Measurements from ENCODE around the gene SNX3.

SNX3 gene

GRCh38 chr6:108193835-108194234 is 67.0 kb downstream of the SNX3 start:
- Histone ChIP-seq H3K4me3 (ENCODE audit: low read length) (no peak overlapping the region), H3K9ac (ENCODE audit: low read length) (no peak overlapping the region), H3K27me3 (ENCODE audit: control insufficient read depth, insufficient read depth, low read length) (no peaks in the 10 kb centered on the region), H3K4me1 (ENCODE audit: control insufficient read depth, insufficient read depth, low read length) (no peaks in the 10 kb centered on the region), H3K36me3 (ENCODE audit: control insufficient read depth, insufficient read depth, low read length) (no peaks in the 10 kb centered on the region), H3K27ac (ENCODE audit: low read depth, low read length) (no peak overlapping the region)

DNA sequence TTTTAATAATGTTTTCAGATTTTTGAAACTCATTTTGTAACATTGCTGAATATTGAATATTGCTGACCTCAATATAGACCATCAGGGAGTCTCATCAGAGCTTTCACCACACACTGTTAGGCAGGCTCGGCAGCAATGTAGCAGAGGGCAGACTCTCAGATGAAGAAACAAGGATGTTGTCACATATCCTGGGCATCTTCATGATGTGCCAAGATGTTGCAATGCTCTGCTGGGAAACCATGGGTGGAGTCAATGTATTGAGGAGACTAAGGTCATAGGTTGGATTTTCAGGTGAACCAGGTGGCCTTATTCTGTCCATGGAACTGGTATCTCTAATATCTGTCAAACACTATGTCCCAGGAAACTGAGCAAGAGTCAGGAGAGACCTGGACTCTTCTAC is 67.7 kb downstream of the SNX3 start:
- no peak overlapping the region for H3K27ac ChIP-seq (ENCODE audit: low read depth, low read length)

DNA sequence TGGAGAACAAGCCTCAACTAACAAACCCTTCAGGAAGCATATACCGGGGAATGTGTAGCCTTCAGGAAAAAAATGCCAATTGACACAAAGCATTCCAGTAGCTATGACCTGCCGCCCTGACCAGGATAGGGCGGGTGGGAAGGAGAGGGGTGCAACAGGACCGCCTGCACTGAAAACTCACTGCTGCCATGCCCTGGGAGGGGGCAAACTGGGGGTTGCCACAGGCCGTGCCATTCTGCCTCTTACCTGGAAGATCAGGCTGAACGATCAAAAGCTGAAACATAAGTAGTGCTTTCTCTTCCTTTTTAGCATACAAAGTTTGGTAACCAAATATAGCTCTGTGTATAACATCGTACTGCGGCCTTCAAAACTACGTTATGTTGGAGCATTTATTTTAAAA is 73.3 kb downstream of the SNX3 start:
- Histone ChIP-seq H3K36me3 (ENCODE audit: control insufficient read depth, insufficient read depth, low read length) (no peaks in the 10 kb centered on the region), H3K4me3 (ENCODE audit: low read length) (no peak overlapping the region), H3K9ac (ENCODE audit: low read length) (no peak overlapping the region), H3K4me1 (ENCODE audit: control insufficient read depth, insufficient read depth, low read length) (no peaks in the 10 kb centered on the region), H3K27ac (ENCODE audit: low read depth, low read length) (no peak overlapping the region), H3K27me3 (ENCODE audit: control insufficient read depth, insufficient read depth, low read length) (no peaks in the 10 kb centered on the region)

More for the DNA sequence above, 67.7 kb downstream of the SNX3 start:
- no peaks in the 10 kb centered on the region for H3K27me3 ChIP-seq (ENCODE audit: control insufficient read depth, insufficient read depth, low read length)
- no peak overlapping the region for H3K4me3 ChIP-seq (ENCODE audit: low read length)
- H3K36me3 ChIP-seq (ENCODE audit: control insufficient read depth, insufficient read depth, low read length) = no peaks in the 10 kb centered on the region
- no peak overlapping the region for H3K9ac ChIP-seq (ENCODE audit: low read length)
- H3K4me1 ChIP-seq (ENCODE audit: control insufficient read depth, insufficient read depth, low read length) = no peaks in the 10 kb centered on the region

- H3K27me3 ChIP-seq (ENCODE audit: control insufficient read depth, insufficient read depth, low read length) = no peaks in the 10 kb centered on the region
- no peak overlapping the region for H3K9ac ChIP-seq (ENCODE audit: low read length)
Measured at GRCh38 chr6:108186226-108186625, 74.6 kb downstream of the SNX3 start.

GRCh38 chr6:108180776-108181175 is 80.1 kb downstream of the SNX3 start:
- no peaks in the 10 kb centered on the region for H3K36me3 ChIP-seq (ENCODE audit: control insufficient read depth, insufficient read depth, low read length)
- no peak overlapping the region for H3K4me3 ChIP-seq (ENCODE audit: low read length)
- H3K27ac ChIP-seq (ENCODE audit: low read depth, low read length) = no peak overlapping the region
- no peaks in the 10 kb centered on the region for H3K4me1 ChIP-seq (ENCODE audit: control insufficient read depth, insufficient read depth, low read length)
- no peak overlapping the region for H3K9ac ChIP-seq (ENCODE audit: low read length)
- peaks cover 18% of the 10 kb centered on the region for H3K27me3 ChIP-seq (ENCODE audit: control insufficient read depth, insufficient read depth, low read length)

More at GRCh38 chr6:108186226-108186625, 74.6 kb downstream of the SNX3 start:
- Histone ChIP-seq H3K27ac (ENCODE audit: low read depth, low read length) (no peak overlapping the region), H3K36me3 (ENCODE audit: control insufficient read depth, insufficient read depth, low read length) (no peaks in the 10 kb centered on the region), H3K4me3 (ENCODE audit: low read length) (no peak overlapping the region), H3K4me1 (ENCODE audit: control insufficient read depth, insufficient read depth, low read length) (no peaks in the 10 kb centered on the region)

DNA sequence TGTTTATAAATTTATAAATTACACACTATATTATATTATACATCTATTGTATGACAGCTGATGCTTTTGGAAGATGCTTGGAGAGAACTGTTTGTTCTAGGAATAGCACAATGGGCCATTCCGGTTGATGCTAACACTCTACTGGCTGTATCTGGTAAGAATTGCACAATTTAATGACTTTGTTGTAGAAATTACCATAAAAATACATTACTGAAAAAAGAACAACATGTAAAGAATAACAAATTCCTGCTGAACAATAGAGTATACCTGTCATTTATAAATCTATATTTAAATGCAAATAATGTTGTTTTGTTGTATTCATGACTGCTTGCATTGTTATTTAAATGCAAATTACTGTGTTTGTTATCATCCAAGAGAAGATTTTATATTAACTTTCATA is 80.6 kb downstream of the SNX3 start:
- no peak overlapping the region for H3K27ac ChIP-seq (ENCODE audit: low read depth, low read length)
- no peak overlapping the region for H3K9ac ChIP-seq (ENCODE audit: low read length)
- H3K36me3 ChIP-seq (ENCODE audit: control insufficient read depth, insufficient read depth, low read length) = no peaks in the 10 kb centered on the region
- no peaks in the 10 kb centered on the region for H3K4me1 ChIP-seq (ENCODE audit: control insufficient read depth, insufficient read depth, low read length)
- no peak overlapping the region for H3K4me3 ChIP-seq (ENCODE audit: low read length)
- peaks cover 23% of the 10 kb centered on the region for H3K27me3 ChIP-seq (ENCODE audit: control insufficient read depth, insufficient read depth, low read length)

DNA sequence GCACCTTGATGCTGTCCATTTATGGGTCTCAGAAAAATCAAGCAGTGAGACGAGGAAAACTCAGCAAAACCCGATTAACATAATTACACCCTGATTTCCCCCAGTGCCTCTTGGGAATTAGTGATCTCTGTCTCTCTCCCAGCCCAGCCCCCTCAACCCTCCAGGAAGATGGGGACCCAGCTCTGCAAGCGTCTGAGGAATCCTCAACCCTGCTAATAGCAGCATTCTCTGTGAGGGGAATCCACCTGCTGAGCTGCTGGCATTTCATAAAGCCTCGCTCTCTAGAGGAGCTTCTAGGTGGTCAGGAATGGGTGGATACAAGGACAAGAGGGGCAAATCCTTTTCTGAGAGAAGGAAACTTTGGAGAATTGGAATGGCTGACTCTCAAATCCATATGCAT is 81.1 kb downstream of the SNX3 start:
- no peak overlapping the region for H3K27ac ChIP-seq (ENCODE audit: low read depth, low read length)
- H3K4me3 ChIP-seq (ENCODE audit: low read length) = no peak overlapping the region
- no peaks in the 10 kb centered on the region for H3K36me3 ChIP-seq (ENCODE audit: control insufficient read depth, insufficient read depth, low read length)
- H3K4me1 ChIP-seq (ENCODE audit: control insufficient read depth, insufficient read depth, low read length) = no peaks in the 10 kb centered on the region
- no peak overlapping the region for H3K9ac ChIP-seq (ENCODE audit: low read length)
- H3K27me3 ChIP-seq (ENCODE audit: control insufficient read depth, insufficient read depth, low read length) = peaks cover 28% of the 10 kb centered on the region

DNA sequence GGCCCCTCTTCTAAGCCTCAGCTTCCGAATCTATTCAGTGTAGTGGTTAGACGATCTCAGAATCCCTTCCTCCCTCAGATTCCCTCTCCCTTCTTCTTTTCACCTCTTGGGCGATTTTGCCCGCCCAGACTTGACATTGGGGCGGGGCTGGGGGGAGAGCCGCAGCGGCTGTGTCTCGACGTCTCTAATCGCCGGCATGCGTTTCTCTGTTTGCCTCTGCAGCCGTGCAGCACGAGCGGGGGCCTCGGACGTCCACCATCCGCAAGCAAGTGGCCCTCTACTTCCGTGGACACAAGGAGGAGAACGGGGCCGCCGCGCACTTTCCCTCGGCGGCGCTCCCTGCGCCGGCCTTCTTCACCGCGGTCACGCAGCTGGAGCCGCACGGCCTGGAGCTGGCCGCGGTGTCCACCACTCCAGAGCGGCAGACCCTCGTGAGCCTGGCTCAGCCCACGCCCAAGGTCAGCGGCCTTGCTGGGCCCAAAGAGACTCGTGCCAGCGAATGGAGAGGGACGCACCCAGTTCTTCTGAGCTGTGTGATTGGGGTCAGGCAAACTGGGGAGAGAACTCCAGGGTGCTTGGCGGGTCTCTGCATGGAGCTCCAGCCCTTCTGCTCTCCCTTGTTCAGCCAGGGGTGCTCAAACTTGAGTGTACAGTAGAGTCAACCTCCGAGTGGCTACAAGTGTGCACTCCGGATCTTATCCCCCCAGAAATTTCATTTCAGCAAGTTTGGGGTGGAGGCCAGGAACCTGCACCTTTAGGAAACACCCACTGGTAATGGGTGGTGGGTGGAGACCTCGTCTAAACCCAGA is 84.4 kb downstream of the SNX3 start:
- H3K9ac ChIP-seq (ENCODE audit: low read length) = no peak overlapping the region
- no peaks in the 10 kb centered on the region for H3K36me3 ChIP-seq (ENCODE audit: control insufficient read depth, insufficient read depth, low read length)
- H3K4me3 ChIP-seq (ENCODE audit: low read length) = no peak overlapping the region
- H3K27ac ChIP-seq (ENCODE audit: low read depth, low read length) = no peak overlapping the region
- H3K27me3 ChIP-seq (ENCODE audit: control insufficient read depth, insufficient read depth, low read length) = peaks cover 42% of the 10 kb centered on the region
- no peaks in the 10 kb centered on the region for H3K4me1 ChIP-seq (ENCODE audit: control insufficient read depth, insufficient read depth, low read length)

DNA sequence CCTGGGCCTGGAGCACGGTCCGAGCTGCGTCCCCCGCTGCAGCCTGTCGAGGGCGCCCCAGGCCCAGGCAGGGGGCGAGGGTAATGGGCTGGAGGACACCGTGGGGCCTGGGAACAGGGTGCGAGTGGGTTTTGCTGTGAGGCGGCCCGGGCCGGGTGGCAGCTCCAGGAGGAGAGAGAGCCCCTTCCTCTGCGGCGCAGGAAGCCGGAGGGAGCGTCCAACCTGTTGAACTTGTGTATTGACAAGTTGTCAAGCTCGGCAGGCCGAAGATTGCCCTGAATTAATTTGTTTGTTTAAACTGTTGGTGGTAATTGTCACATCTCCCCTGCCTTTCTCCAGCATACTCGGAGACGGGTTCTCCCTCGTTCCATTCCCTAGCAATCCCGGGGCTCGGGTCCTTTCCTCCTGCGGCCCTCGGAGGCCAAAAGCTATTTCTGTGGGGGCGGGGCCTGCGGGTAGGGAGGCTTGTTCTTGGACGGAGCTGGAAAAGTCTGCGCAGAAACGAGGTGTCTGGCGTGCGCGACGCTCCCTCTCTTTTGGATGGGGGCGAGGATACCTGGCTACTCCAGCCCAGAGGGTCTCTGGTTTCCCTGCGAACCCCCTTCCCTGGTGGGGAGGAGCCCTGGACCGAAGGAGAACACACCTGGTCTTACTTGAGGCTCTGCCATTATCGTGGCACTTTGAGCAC is 85.1 kb downstream of the SNX3 start:
- Histone ChIP-seq H3K27ac (ENCODE audit: low read depth, low read length) (no peak overlapping the region), H3K4me3 (ENCODE audit: low read length) (peak overlapping the region; percentile 5), H3K27me3 (ENCODE audit: control insufficient read depth, insufficient read depth, low read length) (peaks cover 49% of the 10 kb centered on the region), H3K4me1 (ENCODE audit: control insufficient read depth, insufficient read depth, low read length) (no peaks in the 10 kb centered on the region), H3K36me3 (ENCODE audit: control insufficient read depth, insufficient read depth, low read length) (no peaks in the 10 kb centered on the region), H3K9ac (ENCODE audit: low read length) (no peak overlapping the region)

DNA sequence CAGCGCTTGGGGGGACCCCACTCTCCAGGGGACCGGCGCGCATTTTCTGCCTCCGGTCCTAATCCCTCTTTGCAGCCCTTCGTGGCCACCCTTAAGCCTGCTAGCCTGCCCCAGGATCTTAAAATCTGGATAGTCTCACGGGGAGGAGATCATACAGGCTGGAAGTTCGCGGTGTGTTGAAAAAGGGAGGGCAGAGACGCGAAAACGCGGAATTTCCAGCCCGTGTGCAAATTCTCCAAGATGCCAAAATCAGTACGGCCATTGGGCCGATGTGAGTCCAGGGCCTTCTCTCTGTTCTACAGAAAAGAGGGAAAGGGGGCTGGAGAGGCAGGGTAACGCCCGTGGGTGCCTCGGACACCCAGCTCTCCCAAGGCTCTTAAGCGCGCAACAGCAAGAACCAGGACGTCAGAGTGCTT is 85.7 kb downstream of the SNX3 start:
- H3K36me3 ChIP-seq (ENCODE audit: control insufficient read depth, insufficient read depth, low read length) = no peaks in the 10 kb centered on the region
- no peak overlapping the region for H3K27ac ChIP-seq (ENCODE audit: low read depth, low read length)
- H3K27me3 ChIP-seq (ENCODE audit: control insufficient read depth, insufficient read depth, low read length) = peaks cover 53% of the 10 kb centered on the region
- peak overlapping the region; percentile 5 for H3K4me3 ChIP-seq (ENCODE audit: low read length)
- no peak overlapping the region for H3K9ac ChIP-seq (ENCODE audit: low read length)
- H3K4me1 ChIP-seq (ENCODE audit: control insufficient read depth, insufficient read depth, low read length) = no peaks in the 10 kb centered on the region

- Histone ChIP-seq H3K9ac (ENCODE audit: low read length) (no peak overlapping the region), H3K27ac (ENCODE audit: low read depth, low read length) (no peak overlapping the region), H3K27me3 (ENCODE audit: control insufficient read depth, insufficient read depth, low read length) (peaks cover 55% of the 10 kb centered on the region), H3K36me3 (ENCODE audit: control insufficient read depth, insufficient read depth, low read length) (no peaks in the 10 kb centered on the region), H3K4me1 (ENCODE audit: control insufficient read depth, insufficient read depth, low read length) (no peaks in the 10 kb centered on the region), H3K4me3 (ENCODE audit: low read length) (no peak overlapping the region)
Measured at GRCh38 chr6:108174371-108175175, 86.3 kb downstream of the SNX3 start.

GRCh38 chr6:108171918-108172516 is 88.8 kb downstream of the SNX3 start:
- Histone ChIP-seq H3K27ac (ENCODE audit: low read depth, low read length) (no peak overlapping the region), H3K27me3 (ENCODE audit: control insufficient read depth, insufficient read depth, low read length) (peaks cover 73% of the 10 kb centered on the region), H3K36me3 (ENCODE audit: control insufficient read depth, insufficient read depth, low read length) (no peaks in the 10 kb centered on the region), H3K9ac (ENCODE audit: low read length) (no peak overlapping the region), H3K4me1 (ENCODE audit: control insufficient read depth, insufficient read depth, low read length) (no peaks in the 10 kb centered on the region), H3K4me3 (ENCODE audit: low read length) (no peak overlapping the region)
